Activated CD4-positive, alpha-beta T cell treated with anti-CD3 and anti-CD28 coated beads for 36 hours (primary cell): ENCODE data around the gene TULP4. TPM values are rescaled to one million over a fixed set of nuclear protein-coding genes. Genes with fewer than 3 reads are reported as not detected.

ENCODE experiments used
- ATAC-seq: fragments of 200-7000 bp; cut with Tn5 transposase; one replicate; pipeline ENCODE4 v1.10.0; 2021; ENCODE audit warnings: mild to moderate bottlenecking, moderate library complexity
- CTCF ChIA-PET: fragments of 350-600 bp; sonication (Branson Sonifier 250); formaldehyde crosslinking; loops from one replicate; lab custom pipeline; 2021; ENCODE audit warnings: antibody characterized with exemption; lab: Charles Lee
- POLR2A ChIA-PET: fragments of 350-600 bp; sonication (Branson Sonifier 250); formaldehyde crosslinking; loops from one replicate; lab custom pipeline; 2021; ENCODE audit warnings: antibody characterized with exemption, inconsistent platforms; lab: Charles Lee
- DNase-seq: peaks from one replicate; pipeline ENCODE4 v3.0.0-alpha.2; 2020
- H3K27ac Mint-ChIP-seq: one replicate; pipeline ENCODE4 v1.8.0; 2021; ENCODE audit warnings: mixed read lengths
- H3K27me3 Mint-ChIP-seq: one replicate; pipeline ENCODE4 v1.8.0; 2021; ENCODE audit warnings: mixed read lengths
- H3K36me3 Mint-ChIP-seq: one replicate; pipeline ENCODE4 v1.8.0; 2021; ENCODE audit warnings: low read depth, mixed read lengths
- H3K4me1 Mint-ChIP-seq: one replicate; pipeline ENCODE4 v1.8.0; 2021; ENCODE audit warnings: mixed read lengths
- H3K4me3 Mint-ChIP-seq: one replicate; pipeline ENCODE4 v1.8.0; 2021; ENCODE audit warnings: mild to moderate bottlenecking, moderate library complexity, mixed read lengths
- H3K9me3 Mint-ChIP-seq: one replicate; pipeline ENCODE4 v1.8.0; 2021; ENCODE audit warnings: low read depth, mixed read lengths
- intact Hi-C, 2 experiments: fragments of 100-400 bp; cut with DNase I in 1 of 2; cut with micrococcal nuclease in 1 of 2; formaldehyde crosslinking; loops; one replicate each; pipeline versions ENCODE4 v1.14.2 to v1.15.1; 2022 to 2024; cut with DNase I, micrococcal nuclease
- total RNA-seq, 2 experiments: library from RNA; stranded (reverse); gene quantifications; one replicate each; pipeline ENCODE4 v1.2.3, GENCODE V29; 2021

TULP4 gene
- total RNA-seq, 2 experiments from 2014 or later, result 11.8 to 14.3 TPM

DNA sequence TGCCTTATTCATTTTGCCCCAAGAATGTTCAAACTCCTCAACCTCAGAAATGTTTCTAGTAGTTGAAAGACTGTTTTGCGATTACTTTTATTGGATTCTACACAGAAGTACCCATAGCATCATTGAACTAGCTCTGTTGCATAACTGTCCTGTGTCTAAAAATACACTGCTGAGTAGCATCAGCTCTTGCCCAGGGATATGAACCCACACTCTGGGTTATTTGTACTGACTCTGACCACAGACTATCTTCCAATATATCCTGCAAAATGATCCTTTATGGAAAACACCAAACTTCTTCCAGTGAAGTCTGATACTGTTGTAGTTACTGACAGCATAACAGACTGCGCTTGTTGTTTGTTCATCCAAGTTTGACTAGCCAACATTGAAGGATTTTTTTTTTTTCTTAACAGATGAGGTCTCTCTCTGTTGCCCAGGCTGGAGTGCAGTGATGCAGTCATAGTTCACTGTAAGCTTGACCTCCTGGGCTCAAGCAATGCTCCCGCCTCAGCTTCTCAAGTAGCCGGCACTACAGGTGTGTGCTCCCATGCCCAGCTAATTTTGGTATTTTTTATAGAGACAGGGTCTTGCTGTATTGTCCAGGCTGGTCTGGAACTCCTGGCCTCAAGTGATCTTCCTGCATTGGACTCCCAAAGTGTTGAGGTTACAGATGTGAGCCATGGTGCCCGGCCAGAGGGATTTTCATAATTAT lies 49.9 kb downstream of the TULP4 start:
- ChIA-PET CTCF (interaction anchor here (0.6 to 1.0 kb wide), 3 partner anchors 90 to 342 kb away, joined by 3 to 4 read pairs (median 3); no protein-coding TSS in a partner anchor), POLR2A (no interaction called here)
- Mint-ChIP-seq H3K27me3 (no peaks in the 10 kb centered on the region), H3K27ac (no peak overlapping the region), H3K9me3 (peaks cover 4% of the 10 kb centered on the region), H3K4me1 (peaks cover 20% of the 10 kb centered on the region), H3K36me3 (peaks cover 5% of the 10 kb centered on the region), H3K4me3 (no peak overlapping the region)
- ATAC-seq (no peak), DNase-seq (no peak)
- intact Hi-C loops, result no loop called here

DNA sequence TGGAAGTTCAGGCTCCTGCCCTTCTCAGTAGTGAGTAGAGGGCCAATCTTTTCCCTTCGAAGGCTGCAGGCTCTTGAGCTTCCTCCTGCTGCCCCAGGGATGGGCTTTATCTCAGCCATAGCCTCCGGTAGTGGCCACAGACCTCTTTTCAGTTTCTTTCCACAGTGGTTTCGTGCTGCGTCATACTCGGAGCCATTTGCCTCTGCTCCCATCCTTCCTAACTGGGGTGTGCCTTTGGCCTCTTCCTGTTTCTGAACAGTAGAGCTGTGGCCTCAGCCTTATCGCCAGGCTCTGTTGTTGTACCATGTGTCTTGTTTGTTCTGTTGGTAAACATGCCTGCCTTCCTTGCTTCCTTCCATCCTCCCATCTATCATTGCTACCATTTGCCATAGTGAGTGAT lies 54.1 kb downstream of the TULP4 start:
- ChIA-PET CTCF (interaction anchor here (1.2 to 1.8 kb wide), 2 partner anchors 9 to 146 kb away, joined by 3 to 6 read pairs; no protein-coding TSS in a partner anchor), POLR2A (no interaction called here)
- no peaks in the 10 kb centered on the region for H3K27me3 Mint-ChIP-seq
- peaks cover 5% of the 10 kb centered on the region for H3K36me3 Mint-ChIP-seq
- H3K27ac Mint-ChIP-seq, result no peak overlapping the region
- peaks cover 4% of the 10 kb centered on the region for H3K9me3 Mint-ChIP-seq
- intact Hi-C loops, result no loop called here
- ATAC-seq, result no peak
- H3K4me3 Mint-ChIP-seq, result no peak overlapping the region
- H3K4me1 Mint-ChIP-seq, result no peaks in the 10 kb centered on the region
- no peak for DNase-seq

DNA sequence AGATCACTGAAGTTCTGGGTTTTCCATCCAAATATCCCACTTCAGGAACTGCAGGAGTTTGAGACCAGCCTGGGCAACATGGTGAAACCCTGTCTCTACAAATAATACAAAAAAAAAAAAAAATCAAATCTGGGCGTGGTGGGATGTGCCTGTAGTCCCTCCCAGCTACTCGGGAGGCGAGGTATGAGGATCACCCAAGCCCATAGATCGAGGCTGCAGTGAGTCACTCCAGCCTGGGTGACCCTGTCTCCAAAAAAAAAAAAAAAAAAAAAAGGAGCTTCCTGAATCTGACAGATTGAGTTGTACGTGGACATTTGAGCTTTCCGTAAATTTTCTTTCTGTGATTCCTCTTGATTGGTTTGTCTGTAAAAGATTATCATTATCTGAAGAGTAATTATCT lies 55.6 kb downstream of the TULP4 start:
- CTCF ChIA-PET, result interaction anchor here (0.5 to 1.8 kb wide), 3 partner anchors 10 to 420 kb away, joined by 3 to 6 read pairs (median 3); no protein-coding TSS in a partner anchor
- H3K36me3 Mint-ChIP-seq, result peaks cover 5% of the 10 kb centered on the region
- POLR2A ChIA-PET, result no interaction called here
- H3K27me3 Mint-ChIP-seq, result no peaks in the 10 kb centered on the region
- peaks cover 4% of the 10 kb centered on the region for H3K9me3 Mint-ChIP-seq
- intact Hi-C loops, result no loop called here
- ATAC-seq (no peak), DNase-seq (no peak)
- H3K27ac Mint-ChIP-seq, result no peak overlapping the region
- H3K4me1 Mint-ChIP-seq, result no peaks in the 10 kb centered on the region
- no peak overlapping the region for H3K4me3 Mint-ChIP-seq

DNA sequence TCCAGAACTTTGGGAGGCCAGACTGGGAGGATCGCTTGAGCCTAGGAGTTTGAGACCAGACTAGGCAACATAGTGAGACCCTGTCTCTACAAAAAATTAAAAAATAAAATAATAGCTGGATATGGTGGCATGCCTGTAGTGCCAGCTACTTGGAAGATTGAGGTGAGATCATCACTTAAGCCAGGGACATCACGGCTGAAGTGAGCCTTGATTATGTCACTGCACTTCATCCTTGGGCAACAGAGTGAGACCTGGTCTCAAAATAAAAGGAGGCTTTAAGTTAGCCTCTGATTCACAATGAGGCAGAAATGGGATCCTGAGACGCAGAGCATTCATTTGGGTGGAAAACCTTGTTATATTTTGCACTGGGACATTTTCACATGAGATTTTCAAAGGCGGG lies 57.0 kb downstream of the TULP4 start:
- no peak for ATAC-seq
- H3K4me1 Mint-ChIP-seq, result no peaks in the 10 kb centered on the region
- intact Hi-C loops, result no loop called here
- H3K4me3 Mint-ChIP-seq, result no peak overlapping the region
- H3K27me3 Mint-ChIP-seq, result no peaks in the 10 kb centered on the region
- no peak overlapping the region for H3K27ac Mint-ChIP-seq
- POLR2A ChIA-PET, result no interaction called here
- CTCF ChIA-PET, result no interaction called here
- H3K36me3 Mint-ChIP-seq, result peaks cover 4% of the 10 kb centered on the region
- no peak for DNase-seq
- peaks cover 4% of the 10 kb centered on the region for H3K9me3 Mint-ChIP-seq

DNA sequence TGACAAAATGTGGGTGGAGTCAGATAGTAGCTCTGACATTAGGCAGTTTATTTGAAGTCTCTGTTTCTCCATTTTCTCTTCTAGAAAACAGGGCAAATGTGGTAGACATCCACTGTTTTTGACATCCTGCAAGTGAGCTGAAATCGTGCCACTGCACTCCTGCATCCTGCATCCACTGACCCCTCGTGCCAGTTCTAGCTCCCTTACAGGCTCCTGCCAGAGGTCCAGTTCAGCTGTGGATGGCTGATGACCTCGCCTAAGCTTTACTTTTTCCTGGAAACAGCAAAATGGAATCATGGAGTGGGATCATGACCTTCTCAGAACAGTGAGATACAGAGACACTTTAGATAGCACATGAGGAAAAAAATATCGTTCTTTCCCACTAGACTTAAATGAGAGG lies 58.5 kb downstream of the TULP4 start:
- no peaks in the 10 kb centered on the region for H3K36me3 Mint-ChIP-seq

DNA sequence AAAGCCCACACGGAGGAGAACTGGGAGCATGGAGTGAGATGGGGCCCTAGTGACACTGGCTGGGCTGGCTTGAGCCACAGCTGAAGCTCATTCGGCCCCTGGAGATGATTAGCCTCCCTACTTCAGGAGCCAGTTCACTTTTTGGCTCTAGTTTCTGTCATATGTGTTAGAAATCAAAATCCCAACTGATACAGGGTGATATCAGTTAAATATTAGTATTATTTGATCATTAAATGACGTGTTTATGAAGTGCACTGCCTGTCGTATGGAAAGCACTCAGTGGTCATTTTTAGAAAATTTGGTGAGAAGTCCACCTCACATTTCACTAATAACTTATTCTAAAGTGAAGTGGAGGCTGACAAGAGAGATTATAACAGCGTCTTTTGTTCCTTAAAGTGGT lies 59.0 kb downstream of the TULP4 start:
- DNase-seq (no peak), ATAC-seq (no peak)
- Mint-ChIP-seq H3K9me3 (no peaks in the 10 kb centered on the region), H3K4me1 (no peaks in the 10 kb centered on the region), H3K27me3 (no peaks in the 10 kb centered on the region), H3K36me3 (no peaks in the 10 kb centered on the region), H3K27ac (no peak overlapping the region), H3K4me3 (no peak overlapping the region)
- intact Hi-C loops, result no loop called here
- CTCF ChIA-PET, result interaction anchor here (0.8 to 1.1 kb wide), 2 partner anchors 48 to 150 kb away, joined by 3 to 4 read pairs; no protein-coding TSS in a partner anchor
- POLR2A ChIA-PET, result no interaction called here

More for the DNA sequence above, 58.5 kb downstream of the TULP4 start:
- Mint-ChIP-seq H3K9me3 (no peaks in the 10 kb centered on the region), H3K27ac (no peak overlapping the region), H3K4me3 (no peak overlapping the region), H3K4me1 (no peaks in the 10 kb centered on the region), H3K27me3 (no peaks in the 10 kb centered on the region)
- DNase-seq (no peak), ATAC-seq (no peak)
- POLR2A ChIA-PET, result no interaction called here
- intact Hi-C loops, result no loop called here
- CTCF ChIA-PET, result interaction anchor here (0.8 to 1.1 kb wide), 2 partner anchors 48 to 150 kb away, joined by 3 to 4 read pairs; no protein-coding TSS in a partner anchor

DNA sequence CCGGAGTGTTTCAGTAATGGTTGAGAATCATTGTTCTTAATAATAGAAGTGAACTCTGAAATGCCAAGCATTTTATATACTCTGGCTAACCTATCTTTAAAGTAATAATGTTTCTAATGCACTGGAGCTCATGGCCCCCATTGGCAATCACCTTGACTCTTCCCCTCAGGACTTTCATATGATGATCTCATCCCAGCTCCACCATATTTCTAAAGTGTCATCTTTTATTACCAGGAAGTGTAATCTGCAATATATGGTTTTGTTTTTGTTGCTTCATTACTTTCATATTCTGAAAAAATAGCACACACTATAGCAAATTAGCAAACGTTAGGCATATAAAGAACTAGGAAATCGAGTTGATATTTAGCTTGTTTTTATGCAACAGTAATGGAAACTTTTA lies 60.3 kb downstream of the TULP4 start:
- ChIA-PET POLR2A (no interaction called here), CTCF (interaction anchor here (0.7 kb wide), 1 partner anchor 20 kb away, joined by 3 read pairs; no protein-coding TSS in a partner anchor)
- Mint-ChIP-seq H3K27ac (no peak overlapping the region), H3K27me3 (no peaks in the 10 kb centered on the region), H3K4me1 (no peaks in the 10 kb centered on the region), H3K9me3 (no peaks in the 10 kb centered on the region), H3K36me3 (no peaks in the 10 kb centered on the region), H3K4me3 (no peak overlapping the region)
- ATAC-seq, result no peak
- intact Hi-C loops, result no loop called here
- no peak for DNase-seq

DNA sequence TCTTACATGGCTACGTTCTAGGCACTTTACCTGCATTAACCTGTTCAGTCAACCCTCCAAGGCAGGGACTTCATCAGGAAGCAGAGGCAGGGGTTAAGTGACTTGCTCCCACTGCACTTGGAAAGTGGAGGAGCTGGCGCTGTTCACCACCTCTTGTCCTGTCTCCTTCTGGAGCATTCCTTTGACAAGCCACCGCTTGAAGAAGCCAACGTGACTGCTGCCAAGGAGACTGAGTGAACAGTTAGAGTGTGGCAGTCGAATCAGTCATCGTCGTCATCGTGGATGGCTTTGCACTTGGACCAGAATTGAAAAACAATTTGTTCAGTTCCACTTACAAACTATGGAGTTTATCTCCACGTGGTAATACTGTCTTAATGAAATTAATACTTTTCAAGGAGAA lies 60.9 kb downstream of the TULP4 start:
- Mint-ChIP-seq H3K36me3 (no peaks in the 10 kb centered on the region), H3K4me3 (no peak overlapping the region), H3K4me1 (no peaks in the 10 kb centered on the region), H3K27me3 (no peaks in the 10 kb centered on the region), H3K9me3 (no peaks in the 10 kb centered on the region), H3K27ac (no peak overlapping the region)
- no peak for DNase-seq
- POLR2A ChIA-PET, result no interaction called here
- intact Hi-C loops, result no loop called here
- ATAC-seq, result no peak
- CTCF ChIA-PET, result interaction anchor here (1.7 kb wide), 1 partner anchor 11 kb away, joined by 4 read pairs; no protein-coding TSS in a partner anchor

DNA sequence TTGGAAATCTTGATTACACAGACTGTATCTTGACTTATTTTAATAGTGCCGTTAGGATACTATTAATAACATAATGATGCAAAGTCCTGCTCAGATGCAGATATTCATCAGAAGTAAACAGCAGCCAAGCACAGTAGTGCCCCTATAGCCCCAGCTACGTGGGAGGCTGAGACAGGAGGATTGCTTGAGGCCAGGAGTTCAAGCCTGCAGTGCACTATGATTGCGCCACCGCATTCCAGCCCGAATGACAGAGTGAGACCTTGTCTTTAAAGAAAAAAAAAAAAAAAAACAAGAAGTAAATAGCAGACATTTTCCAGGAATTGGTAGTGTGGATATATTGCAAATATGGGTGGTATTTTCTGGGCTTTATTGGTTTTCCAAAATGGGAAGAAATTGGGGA lies 61.8 kb downstream of the TULP4 start:
- H3K27ac Mint-ChIP-seq, result no peak overlapping the region
- H3K27me3 Mint-ChIP-seq, result no peaks in the 10 kb centered on the region
- no peaks in the 10 kb centered on the region for H3K9me3 Mint-ChIP-seq
- ChIA-PET CTCF (interaction anchor here (1.2 to 2.3 kb wide), 3 partner anchors 11 to 153 kb away, joined by 4 to 5 read pairs (median 4); no protein-coding TSS in a partner anchor), POLR2A (no interaction called here)
- H3K4me3 Mint-ChIP-seq, result no peak overlapping the region
- ATAC-seq (no peak), DNase-seq (no peak)
- H3K36me3 Mint-ChIP-seq, result no peaks in the 10 kb centered on the region
- intact Hi-C loops, result no loop called here
- H3K4me1 Mint-ChIP-seq, result no peaks in the 10 kb centered on the region

DNA sequence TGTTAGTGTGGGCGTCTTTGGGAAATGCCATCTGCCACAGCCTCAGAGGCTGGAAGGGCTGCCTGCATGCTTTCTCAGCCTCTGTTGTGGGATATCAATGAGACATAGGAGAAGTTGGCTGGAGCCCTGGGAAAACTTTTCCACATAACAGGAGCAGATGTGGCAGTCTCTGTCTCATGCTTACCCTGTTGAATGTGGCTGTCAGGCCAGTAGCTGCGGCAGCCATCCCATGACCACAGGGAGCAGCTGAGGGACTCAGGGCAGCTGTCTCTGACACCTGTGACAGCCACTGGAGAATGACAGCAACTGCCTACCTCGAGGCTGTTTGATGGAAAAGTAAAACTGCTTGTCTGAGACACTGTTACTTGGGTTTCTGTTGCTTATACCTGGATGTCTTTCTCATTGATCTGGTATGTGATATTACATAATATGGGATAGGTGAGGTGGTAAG lies 64.4 kb downstream of the TULP4 start:
- no peak overlapping the region for H3K27ac Mint-ChIP-seq
- CTCF ChIA-PET, result no interaction called here
- no peaks in the 10 kb centered on the region for H3K27me3 Mint-ChIP-seq
- no peak for DNase-seq
- no peak for ATAC-seq
- intact Hi-C loops, result no loop called here
- POLR2A ChIA-PET, result no interaction called here
- no peak overlapping the region for H3K4me3 Mint-ChIP-seq
- no peaks in the 10 kb centered on the region for H3K36me3 Mint-ChIP-seq
- H3K9me3 Mint-ChIP-seq, result no peaks in the 10 kb centered on the region
- H3K4me1 Mint-ChIP-seq, result no peaks in the 10 kb centered on the region

DNA sequence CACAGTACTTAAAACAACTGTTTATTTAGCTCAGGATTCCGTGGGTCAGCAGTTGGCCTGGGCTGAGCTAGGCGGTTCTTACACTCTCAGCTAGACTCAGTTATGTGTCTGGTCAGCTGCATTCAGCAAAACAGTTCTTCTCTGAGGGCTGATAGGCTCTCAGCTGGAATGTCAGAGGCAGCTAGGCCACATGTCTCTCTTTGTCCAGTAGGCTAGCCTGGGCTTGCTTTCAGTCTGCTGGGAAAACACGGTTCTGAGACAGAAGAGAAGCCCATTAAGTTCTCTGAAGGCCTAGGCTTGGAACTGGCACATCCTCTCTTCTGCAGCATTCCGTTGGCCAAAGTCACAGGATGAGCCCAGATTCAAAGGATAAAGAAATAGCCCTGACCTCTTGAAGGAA lies 65.6 kb downstream of the TULP4 start:
- no peaks in the 10 kb centered on the region for H3K4me1 Mint-ChIP-seq
- no peaks in the 10 kb centered on the region for H3K9me3 Mint-ChIP-seq
- DNase-seq (no peak), ATAC-seq (no peak)
- H3K27me3 Mint-ChIP-seq, result no peaks in the 10 kb centered on the region
- H3K27ac Mint-ChIP-seq, result no peak overlapping the region
- H3K36me3 Mint-ChIP-seq, result no peaks in the 10 kb centered on the region
- POLR2A ChIA-PET, result interaction anchor here (0.9 kb wide), 1 partner anchor 9 kb away, joined by 3 read pairs; no protein-coding TSS in a partner anchor
- no peak overlapping the region for H3K4me3 Mint-ChIP-seq
- CTCF ChIA-PET, result no interaction called here
- intact Hi-C loops, result no loop called here

DNA sequence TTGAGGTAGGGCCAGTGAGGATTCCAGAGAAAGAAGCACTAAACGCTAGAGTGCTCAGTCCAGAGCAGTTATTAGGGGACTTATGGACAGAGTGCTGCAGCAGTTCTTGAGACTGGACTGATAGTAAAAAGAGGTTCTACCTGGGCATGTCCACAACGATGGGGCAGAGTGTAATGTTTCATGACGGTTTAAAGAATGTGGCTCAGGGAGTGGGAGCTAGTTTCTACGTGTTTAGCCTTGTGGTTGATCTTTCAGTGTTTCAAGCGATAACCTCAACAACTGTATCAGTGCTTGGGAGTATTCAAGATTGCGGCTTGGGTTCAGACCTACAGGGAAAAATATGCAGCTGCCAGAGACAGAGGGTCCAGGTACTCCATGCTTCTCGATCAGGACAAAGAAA lies 67.1 kb downstream of the TULP4 start:
- no peak for DNase-seq
- H3K4me3 Mint-ChIP-seq, result no peak overlapping the region

More for the DNA sequence above, 67.1 kb downstream of the TULP4 start:
- Mint-ChIP-seq H3K27ac (no peak overlapping the region), H3K36me3 (no peaks in the 10 kb centered on the region), H3K4me1 (no peaks in the 10 kb centered on the region), H3K27me3 (no peaks in the 10 kb centered on the region), H3K9me3 (no peaks in the 10 kb centered on the region)
- ChIA-PET CTCF (no interaction called here), POLR2A (no interaction called here)
- ATAC-seq, result no peak
- intact Hi-C loops, result no loop called here
